CD4-positive, alpha-beta T cell treated with Interleukin-4 for 1 hour (primary cell): ENCODE measurements around the gene CKB.
A peak's percentile ranks its signal among the peaks of the same experiment; 100 is the strongest.

Source experiments
- DNase-seq, 2 donors: peaks; one replicate each; pipeline ENCODE4 v3.0.0-alpha.2; 2020 to 2022

Gene CKB

DNA sequence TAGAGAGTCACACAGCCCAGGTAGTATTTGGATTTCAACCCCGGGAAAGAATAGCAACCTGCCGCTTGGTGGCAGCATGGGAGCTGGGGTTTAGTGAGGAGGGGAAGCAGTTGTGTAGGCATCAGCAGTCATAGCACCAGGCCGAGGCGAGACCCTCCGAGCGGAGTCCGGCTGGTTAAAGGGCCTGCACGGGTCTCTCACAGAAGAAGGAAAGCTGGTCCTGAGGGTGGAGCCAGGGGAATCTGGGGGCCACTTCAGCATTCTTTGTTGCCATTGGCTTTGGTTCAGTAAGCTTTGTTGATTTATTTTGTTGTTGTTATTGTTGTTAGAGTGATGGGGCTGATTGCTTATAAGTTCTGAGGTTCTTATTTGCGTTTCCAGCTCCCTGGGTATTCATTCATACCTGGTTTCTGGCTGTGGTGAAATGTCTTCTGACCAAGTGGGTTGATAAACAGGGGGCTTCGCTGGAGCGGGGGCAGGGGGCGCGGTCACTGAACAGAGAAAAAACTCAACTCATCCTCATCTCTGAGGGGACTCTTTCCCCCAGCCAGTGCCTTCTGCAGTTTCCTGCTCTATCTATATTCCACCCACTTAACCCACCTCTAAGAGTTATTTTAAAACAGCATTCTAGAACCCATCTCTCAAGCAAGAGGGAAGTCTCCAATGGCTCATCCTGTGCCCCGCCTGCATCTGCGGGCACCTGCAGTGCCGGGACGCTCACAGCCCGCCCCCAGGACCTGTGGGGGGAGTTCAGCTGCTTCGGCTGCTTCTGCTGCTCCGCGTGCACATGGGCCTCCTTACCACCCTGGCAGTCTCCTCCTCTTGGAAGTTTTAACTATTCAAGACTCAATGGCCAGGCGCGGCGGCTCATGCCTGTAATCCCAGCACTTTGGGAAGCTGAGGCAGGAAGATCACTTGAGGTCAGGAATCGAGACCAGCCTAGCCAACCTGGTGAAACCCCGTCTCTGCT, 11.6 kb downstream of the CKB start:
- no peak for DNase-seq

DNA sequence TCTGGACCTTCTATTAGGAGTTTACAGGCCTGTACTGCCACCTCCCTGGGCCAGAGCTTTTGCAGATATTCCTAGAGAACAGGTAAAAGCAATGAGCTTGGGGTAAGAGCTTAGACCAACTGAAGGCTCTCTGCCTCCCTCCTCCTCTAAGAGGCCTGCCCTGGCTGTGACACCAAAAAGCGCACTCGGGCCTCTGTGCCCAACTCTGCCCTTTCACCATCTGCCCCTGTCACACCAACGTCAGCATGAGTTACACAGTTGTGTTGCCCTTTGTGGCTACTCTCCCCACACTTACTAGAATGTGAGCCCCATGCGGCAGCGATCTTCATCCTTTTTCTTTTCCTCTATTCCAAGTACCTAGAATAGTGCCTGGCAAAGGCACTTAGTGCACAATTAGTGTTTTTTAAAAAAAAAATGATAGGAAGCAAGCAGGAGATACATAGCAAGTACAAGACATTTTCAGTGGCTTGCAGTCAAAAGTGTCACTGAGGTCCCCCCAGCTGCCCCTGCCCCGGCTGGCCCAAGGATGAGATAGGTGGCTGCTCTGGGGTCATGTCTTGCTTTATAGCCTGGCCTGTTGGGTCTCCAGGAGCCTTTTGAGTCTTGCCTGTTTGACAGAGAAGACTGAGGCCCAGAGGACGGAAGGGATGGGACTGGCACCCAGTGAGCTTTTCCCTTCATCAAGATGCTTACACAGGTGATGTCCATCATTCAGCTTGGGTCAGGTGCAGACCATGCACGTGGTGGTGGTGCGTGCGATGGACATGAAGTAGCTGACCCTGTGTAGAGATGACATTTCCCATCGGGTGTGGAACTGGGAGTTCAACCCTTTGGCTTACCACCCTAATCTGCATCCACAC, 12.5 kb downstream of the CKB start:
- DNase-seq = no peak

DNA sequence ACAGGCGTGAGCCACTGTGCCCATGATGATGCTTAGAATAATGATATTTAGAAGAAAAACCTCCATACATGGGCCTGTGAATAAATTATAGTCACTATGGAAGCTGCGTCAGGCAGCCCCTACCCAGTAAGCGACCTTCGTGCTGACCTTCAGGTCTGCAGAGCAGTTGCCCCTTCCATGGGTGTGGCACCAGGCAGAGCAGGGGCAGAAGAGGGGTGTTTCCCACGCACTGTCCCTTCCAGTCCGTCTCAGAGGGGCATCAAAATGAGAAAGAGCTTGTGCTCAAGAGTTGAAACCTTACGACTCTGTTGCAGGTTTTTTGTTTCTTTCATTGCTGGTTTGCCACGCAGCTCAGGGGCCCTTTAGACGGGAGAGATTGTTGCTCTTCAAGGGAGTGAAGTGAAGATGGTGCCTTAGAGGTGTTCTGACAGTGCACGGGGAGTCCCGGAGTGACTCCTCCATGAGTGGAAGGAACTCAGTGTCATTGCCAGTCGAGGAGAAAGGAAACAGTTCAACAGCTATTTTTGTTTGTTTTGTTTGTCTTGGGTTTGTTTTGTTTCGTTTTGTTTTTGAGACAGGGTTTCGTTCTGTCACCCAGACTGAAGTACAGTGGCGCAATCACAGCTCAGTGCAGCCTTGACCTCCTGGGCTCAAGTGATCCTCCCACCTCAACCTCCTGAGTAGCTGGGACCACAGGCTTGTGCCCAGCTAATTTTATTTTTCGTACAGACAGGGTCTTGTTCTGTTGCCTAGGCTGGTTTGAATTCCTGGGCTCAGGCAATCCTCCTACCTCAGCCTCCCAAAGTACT, 13.9 kb downstream of the CKB start:
- DNase-seq = no peak

DNA sequence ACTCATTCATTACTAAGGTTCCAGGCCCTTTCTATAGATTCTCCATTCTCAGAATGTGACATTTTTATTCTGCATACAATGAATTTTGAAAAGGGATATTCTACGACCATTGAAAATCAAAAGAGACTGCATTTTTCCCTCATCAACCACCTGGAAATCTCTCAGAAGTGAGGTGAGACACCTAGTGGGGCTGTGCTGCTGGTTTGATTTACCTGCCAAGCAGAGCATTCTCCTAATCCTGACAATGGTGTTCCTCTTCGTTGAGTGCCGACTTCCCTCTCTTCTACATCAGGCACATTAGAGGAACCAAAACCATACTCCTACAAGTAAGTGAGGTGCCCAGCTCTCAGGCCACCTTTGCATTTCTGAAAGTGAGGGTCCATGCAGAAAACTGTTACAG, 14.9 kb downstream of the CKB start:
- no peak for DNase-seq

DNA sequence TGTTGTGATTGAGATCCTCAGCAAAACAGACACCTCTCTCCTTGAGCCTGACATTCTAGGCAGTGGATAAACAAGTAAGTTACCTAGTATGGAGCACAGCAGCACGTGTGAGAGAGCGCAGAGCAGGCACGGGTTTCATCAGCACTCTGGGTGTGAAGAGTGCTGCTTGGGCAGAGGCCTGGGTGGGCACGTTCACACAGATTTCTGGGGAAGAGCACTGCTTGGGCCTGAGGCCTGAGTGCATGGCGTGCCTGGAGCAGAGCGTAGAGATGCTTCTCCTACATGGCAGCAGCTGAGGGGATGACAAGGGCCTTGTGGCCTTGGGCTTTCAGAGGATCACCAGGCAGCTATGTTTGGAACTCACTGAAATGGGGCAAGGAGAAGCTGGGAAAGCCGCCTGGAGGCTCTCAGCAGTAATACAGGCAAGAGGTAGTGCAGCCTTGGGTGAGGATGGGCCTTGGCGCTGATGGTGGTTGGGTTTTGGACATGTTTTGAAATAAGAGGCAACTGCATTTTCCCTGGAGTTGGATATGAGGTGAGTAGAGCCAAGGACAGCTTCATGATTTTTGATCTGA, 17.6 kb downstream of the CKB start:
- DNase-seq = no peak

DNA sequence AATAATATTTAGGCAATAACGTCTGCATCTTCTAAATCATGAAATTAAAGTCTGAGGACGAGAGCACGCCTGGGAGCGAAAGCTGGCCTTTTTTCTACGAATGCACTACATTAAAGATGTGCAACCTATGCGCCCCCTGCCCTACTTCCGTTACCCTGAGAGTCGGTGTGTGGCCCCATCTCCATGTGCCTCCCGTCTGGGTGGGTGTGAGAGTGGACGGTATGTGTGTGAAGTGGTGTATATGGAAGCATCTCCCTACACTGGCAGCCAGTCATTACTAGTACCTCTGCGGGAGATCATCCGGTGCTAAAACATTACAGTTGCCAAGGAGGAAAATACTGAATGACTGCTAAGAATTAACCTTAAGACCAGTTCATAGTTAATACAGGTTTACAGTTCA, 19.3 kb downstream of the CKB start:
- DNase-seq = no peak

DNA sequence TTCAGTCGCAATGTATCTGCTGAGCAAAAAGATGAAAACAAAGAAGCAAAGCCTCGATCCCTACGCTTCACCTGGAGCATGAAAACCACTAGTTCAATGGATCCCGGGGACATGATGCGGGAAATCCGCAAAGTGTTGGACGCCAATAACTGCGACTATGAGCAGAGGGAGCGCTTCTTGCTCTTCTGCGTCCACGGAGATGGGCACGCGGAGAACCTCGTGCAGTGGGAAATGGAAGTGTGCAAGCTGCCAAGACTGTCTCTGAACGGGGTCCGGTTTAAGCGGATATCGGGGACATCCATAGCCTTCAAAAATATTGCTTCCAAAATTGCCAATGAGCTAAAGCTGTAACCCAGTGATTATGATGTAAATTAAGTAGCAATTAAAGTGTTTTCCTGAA, 19.8 kb downstream of the CKB start:
- no peak for DNase-seq

DNA sequence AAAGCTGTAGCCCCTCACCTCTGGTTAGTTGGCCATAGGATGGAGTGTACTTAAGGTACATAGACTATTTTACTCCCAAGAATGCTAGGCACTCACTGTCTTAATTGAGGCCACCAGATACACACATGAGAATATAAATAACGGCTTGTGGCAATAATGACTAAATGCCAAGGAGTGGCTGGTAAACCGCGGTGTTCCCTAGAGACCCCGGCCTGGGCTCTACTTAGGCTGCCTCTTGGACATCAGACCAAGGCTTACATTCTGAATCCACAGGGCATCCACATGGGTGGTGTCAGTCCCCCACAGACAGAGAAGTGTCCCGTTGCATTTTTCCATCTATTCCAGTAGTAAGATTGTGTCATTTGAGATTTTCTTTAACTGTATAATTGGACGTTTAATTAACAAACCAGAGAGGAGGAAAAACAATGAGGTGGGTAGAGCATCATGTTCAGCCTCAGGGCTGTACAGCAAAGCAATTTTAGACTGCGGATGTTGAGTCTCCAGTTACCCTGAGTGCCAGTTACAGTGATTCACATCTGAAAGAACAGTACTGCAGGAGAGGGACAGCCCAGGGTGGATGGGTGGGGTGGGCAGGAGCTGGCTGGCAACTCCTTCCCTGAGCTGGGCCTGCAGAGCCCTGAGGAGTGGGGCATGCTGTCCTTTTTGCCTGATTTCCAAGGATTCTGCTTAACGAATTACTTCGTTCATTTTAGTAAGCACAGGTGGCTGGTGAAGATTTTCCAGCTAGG, 20.5 kb downstream of the CKB start:
- no peak for DNase-seq

DNA sequence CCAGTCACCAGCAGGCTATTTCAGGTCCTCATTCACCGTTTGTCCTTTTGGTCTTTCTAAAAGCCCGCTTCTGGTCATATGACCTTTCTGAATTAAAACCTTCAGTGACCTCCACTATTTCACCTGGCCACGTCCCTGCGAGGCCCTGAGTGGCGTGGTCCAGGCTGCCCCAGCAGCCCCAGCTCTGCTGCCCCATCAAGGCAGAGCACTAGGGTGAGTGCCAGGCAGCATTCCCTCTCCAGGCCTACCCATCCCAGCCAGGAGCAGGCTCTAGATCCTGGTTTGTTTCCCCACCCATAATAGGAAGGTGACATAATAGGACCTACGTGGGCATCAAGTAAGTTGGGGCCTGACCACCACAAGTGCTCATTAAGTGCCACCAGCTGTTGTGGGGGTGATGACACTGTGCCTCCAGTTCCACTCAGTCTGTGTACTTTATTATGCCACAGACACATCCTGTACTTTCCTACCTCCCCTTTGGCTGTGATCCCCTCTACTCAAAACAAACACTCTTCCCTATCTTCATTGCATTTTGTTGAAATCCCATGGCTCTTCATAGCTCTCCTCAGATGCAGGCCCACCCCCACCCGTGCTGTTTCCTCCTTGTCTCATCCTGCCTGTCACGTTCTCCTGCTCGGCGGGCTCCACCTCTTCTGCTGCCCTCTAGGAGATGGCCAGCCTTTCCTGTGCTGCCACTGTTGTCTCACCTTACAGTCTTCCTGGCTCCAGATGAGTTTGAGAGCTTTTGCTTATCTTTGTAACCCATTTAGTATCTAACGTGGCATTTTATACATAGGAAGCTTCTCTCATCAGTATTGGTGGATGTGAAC, 21.4 kb downstream of the CKB start:
- DNase-seq = no peak

DNA sequence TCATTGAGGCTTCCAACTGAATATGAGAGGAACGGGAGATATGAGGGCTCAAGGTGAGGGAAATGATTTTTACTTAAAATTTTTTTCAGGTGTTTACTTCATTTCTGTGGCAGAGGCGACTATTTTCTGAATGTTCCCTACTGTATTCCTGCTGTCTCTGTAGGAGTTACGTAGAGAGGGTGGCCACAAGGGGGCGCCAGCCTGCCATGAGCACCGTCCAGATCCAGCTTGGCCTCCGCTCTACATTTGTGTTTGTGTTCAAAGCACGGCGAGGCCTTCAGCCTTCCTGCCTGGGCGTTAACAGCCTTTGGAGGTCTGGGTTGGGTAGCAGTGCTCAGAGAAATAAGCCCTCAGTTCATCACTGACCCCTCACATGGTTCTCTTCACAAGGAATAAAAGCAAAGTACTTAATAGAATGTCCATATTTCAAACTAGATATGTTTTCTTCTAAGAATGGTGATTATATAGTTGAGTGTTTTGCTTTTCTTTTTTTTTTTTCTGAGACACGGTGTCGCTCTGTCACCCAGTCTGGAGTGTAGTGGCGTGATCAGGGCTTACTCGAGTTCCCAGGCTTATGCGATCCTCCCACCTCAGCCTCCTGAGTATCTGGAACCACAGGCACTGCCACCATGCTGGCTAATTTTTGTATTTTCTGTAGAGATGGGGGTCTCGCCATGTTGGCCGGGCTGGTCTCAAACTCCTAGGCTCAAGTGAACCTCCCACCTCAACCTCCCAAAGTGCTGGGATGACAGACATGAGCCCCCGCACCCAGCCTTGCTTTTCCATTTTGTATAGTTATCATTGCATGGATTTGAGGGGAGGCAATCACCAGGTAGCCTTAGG, 22.3 kb downstream of the CKB start:
- peak; percentile 73 to 75 for DNase-seq

DNA sequence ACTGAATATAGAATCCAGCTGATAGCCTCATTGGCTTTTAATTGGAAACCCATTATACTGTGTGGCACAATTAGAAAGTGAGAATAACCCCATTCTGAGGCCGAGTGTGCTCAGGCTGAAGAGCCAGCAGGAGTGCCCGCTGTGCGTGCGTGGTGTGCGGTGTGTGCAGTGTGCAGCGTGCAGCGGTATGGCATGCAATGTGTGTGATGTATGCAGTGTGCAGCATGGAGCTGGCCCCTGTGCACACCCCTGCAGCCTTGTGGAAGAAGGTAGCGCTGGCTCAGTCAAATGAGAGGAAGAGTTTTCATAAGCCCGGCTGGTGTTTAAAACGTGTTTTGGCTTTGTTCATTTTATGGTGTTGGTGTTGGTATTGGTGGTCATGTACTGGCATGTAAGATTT, 22.9 kb downstream of the CKB start:
- no peak for DNase-seq

DNA sequence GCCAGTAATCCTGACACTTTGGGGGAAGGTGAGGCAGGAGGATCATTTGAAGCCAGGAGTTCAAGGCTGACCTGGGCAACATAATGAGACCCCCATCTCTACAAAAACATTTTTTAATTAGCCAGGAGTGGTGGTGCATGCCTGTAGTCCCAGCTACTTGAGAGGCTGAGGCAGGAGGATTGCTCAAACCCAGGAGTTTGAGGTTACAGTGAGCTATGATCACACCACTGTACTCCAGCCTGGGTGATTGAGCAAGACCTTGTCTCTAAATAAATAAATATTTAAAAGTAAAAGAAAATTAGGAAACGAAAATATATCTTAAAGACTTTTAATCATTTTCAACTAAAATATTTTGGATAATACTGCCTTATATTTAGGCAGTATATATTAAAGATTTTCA, 25.9 kb downstream of the CKB start:
- DNase-seq = no peak

DNA sequence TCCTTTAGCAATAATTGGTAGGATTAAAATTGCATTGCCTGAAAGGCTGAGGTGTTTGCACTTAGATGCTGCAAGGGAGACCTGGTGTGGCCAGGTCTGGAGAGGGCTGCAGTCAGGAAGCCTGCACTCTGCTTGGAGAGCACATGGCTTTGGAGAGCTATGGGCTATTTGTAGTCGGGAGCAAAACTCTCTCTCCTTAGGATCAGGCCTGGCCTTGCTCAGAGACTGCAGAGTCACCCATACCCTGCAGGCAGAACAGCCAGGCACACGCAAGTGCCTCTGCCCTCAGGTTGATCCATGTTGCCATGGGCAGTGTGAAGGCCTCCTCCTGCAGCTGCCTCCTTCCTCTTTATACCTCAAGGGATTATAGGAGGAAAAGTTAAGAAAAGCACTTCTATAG, 26.8 kb downstream of the CKB start:
- DNase-seq = no peak

DNA sequence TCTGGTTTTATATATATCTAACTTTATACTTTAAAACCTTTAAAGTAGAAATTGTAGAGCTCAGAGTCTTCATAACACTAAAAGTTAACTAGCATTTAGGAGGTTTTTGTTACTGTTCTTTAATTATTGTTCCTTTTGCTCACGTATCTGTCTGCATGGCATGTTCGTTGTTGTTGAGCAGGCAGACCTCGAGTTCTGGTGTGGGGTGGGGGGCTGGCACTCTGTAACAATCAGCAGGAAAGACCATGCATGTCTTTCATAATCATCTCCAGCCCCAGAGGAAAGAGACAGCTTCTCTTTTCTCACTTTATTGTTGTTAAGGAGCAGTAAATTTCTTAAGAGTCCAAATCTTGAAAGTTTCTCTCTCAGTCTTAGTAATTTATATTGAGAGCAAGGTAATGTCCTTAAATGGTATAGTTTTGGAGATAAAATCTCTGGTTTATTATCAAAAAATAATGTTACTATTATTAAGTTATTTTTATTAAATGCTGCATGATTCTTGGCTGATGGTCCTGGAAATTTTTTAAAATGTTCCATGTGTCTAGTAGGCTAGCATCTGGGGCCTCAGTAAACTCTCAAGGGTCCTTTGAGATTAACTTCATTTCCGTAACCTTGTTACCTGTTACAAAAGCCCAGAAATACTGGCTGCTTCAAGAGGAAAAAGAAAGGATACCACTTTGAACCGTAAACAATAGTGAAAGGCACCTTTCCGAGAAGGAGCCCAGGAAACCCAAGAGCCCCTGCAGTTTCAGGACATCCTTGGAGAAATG, 30.3 kb downstream of the CKB start:
- no peak for DNase-seq

DNA sequence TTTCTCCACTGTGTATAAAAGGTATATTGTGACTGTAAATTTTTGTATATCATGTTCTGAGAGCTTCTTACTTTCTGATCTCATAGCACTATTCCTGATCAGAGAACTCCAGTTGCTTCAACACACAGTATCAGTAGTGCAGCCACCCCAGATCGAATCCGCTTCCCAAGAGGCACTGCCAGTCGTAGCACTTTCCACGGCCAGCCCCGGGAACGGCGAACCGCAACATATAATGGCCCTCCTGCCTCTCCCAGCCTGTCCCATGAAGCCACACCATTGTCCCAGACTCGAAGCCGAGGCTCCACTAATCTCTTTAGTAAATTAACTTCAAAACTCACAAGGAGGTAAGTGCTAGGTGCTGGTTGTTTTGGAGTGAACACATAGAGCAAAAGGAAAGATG, 30.9 kb downstream of the CKB start:
- DNase-seq = no peak

DNA sequence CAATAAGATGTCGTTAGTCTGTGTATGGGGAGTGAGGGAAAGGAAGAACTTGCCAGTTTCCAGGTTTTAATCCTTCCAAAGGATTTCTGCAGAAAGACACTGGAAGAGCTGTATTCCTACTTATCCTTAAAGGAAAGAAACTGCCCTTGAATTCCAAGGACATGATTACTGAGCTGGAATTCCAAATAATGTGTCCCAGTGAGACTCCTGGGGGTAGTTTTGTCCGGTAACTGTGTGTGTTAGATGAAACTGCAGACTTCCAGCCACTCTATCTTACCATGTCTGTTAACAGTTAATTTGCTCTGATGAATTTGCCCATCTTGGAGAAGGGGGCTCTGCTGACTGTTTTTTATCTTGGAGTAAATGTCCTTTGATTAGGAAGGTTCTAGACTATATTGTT, 33.0 kb downstream of the CKB start:
- DNase-seq = no peak

DNA sequence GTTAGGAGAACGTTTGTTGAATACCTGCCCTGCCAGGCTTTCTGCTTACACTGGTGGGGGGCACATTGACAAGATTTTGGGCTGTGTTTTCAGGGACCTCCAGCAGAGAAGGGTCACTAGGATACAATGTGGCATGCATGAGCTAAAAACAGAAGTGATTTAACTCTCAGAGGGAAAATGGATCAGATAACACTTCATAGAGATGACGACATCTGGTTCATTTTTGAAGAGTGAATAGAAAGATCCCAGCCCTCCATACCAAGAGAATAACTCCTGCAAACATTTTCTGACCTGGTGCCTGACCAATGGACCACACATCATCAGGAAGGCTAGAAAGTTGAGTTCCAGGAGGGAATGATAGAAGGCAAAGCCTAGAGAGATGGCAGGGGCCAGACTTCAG, 33.7 kb downstream of the CKB start:
- no peak for DNase-seq

DNA sequence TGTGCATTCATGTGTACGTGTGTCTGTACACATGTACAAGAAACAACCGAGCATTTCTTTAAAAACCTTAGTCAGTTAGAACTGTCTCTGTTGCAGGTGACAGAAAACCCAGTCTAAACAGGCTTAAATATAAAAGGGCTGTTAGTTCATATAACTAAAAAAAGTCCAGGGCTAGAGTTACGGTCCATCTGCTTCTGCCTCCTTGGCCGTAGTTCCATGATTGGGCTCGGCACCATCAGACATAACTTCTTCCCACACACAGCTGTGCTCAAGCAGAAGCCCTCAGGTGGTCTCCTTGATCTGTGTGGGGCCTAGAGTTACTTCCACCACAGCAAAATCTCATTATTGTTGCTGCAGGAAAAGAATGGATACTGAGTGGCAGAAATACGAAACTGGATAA, 34.6 kb downstream of the CKB start:
- no peak for DNase-seq

DNA sequence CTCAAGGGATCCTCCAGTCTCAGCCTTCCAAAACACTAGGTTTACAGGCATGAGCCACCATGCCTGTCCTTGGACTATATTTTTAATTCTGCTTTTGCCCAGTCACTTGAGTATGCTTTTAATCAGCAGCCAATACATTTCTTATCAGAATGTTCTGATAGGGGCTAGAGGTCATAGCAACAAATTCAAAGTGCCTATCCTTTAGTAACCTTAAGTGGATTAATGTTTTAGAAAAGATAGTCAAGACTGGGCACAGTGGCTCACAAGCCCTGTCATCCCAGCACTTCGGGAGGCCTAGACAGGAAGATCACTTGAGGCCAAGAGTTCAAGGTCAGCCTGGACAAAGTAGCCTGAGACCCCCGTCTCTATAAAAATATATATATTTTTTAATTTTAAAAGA, 37.1 kb downstream of the CKB start:
- no peak for DNase-seq
